GM23338 (cell line): ENCODE results near the gene FYCO1. TPM values are rescaled to one million over a fixed set of nuclear protein-coding genes. Genes with fewer than 3 reads are reported as not detected.

Experiments
- ATAC-seq: fragments of 200-7000 bp; cut with Tn5 transposase; 3 replicates; pipeline ENCODE4 v1.9.1; 2020
- DNase-seq: peaks from one replicate; pipeline ENCODE4 v3.0.0-alpha.2; 2015; ENCODE audit warnings: low spot score
- H2AFZ ChIP-seq: fragments of 200-600 bp; sonication (generic); 2 replicates; pipeline ENCODE4 v1.8.0; 2016; ENCODE audit warnings: antibody characterized with exemption, mild to moderate bottlenecking, moderate library complexity
- H3F3A ChIP-seq: fragments of 200-600 bp; sonication (generic); replicated peaks from 2 replicates; pipeline ENCODE4 v1.8.0; 2017; ENCODE audit warnings: antibody characterized with exemption, mixed run types, low read depth
- H3K27ac ChIP-seq: fragments of 200-600 bp; sonication (generic); 2 replicates; pipeline ENCODE4 v1.6.1; 2016; ENCODE audit warnings: low read depth
- H3K27me3 ChIP-seq: fragments of 200-600 bp; sonication (generic); 2 replicates; pipeline ENCODE4 v1.8.0; 2016; ENCODE audit warnings: mild to moderate bottlenecking, mixed run types, moderate library complexity; ENCODE audit not compliant: insufficient read depth
- H3K36me3 ChIP-seq: fragments of 200-600 bp; sonication (generic); 2 replicates; pipeline ENCODE4 v1.8.0; 2016; ENCODE audit warnings: mild to moderate bottlenecking; ENCODE audit not compliant: insufficient read depth
- H3K4me1 ChIP-seq: fragments of 200-600 bp; sonication (generic); 2 replicates; pipeline ENCODE4 v1.8.0; 2016; ENCODE audit warnings: mild to moderate bottlenecking, moderate library complexity; ENCODE audit not compliant: insufficient read depth
- H3K4me2 ChIP-seq: fragments of 200-600 bp; sonication (generic); 2 replicates; pipeline ENCODE4 v1.7.1; 2017; ENCODE audit warnings: mixed run types
- H3K4me3 ChIP-seq: fragments of 200-600 bp; sonication (generic); 2 replicates; pipeline ENCODE4 v1.6.1; 2016; ENCODE audit warnings: mixed run types
- H3K79me2 ChIP-seq: fragments of 200-600 bp; sonication (generic); replicated peaks from 2 replicates; pipeline ENCODE4 v1.8.0; 2017; ENCODE audit warnings: mild to moderate bottlenecking; ENCODE audit not compliant: insufficient read depth
- H3K9me2 ChIP-seq: fragments of 200-600 bp; sonication (generic); 2 replicates; pipeline ENCODE4 v1.8.0; 2017; ENCODE audit not compliant: insufficient read depth
- H4K20me1 ChIP-seq: fragments of 200-600 bp; sonication (generic); replicated peaks from 2 replicates; pipeline ENCODE4 v1.8.0; 2017; ENCODE audit warnings: mild to moderate bottlenecking; ENCODE audit not compliant: insufficient read depth
- H3K27ac Mint-ChIP-seq: 2 replicates; pipeline ENCODE4 v1.8.0; 2020; ENCODE audit warnings: inconsistent platforms, mild to moderate bottlenecking, moderate library complexity, mixed read lengths
- H3K27me3 Mint-ChIP-seq: 3 replicates; pipeline ENCODE4 v1.8.0; 2022; ENCODE audit warnings: low read depth, mild to moderate bottlenecking, moderate library complexity, mixed read lengths, inconsistent platforms; ENCODE audit not compliant: insufficient read depth, poor library complexity
- H3K36me3 Mint-ChIP-seq: 3 replicates; pipeline ENCODE4 v1.8.0; 2021; ENCODE audit warnings: low read depth, mild to moderate bottlenecking, inconsistent platforms, moderate library complexity, mixed read lengths
- H3K4me1 Mint-ChIP-seq: 3 replicates; pipeline ENCODE4 v1.8.0; 2020; ENCODE audit warnings: mild to moderate bottlenecking, inconsistent platforms, mixed read lengths
- H3K4me3 Mint-ChIP-seq: 3 replicates; pipeline ENCODE4 v1.8.0; 2021; ENCODE audit warnings: moderate library complexity, mild to moderate bottlenecking, inconsistent platforms, mixed read lengths
- H3K9me3 Mint-ChIP-seq: 3 replicates; pipeline ENCODE4 v1.8.0; 2020; ENCODE audit warnings: moderate library complexity, mild to moderate bottlenecking, inconsistent platforms, mixed read lengths
- CREB1 ChIP-seq: fragments of 250-450 bp; sonication (Bioruptor Pico); IDR thresholded peaks from 2 replicates; pipeline ENCODE4 v1.5.0; 2020; ENCODE audit warnings: low read depth, mild to moderate bottlenecking, moderate library complexity
- EZH2 ChIP-seq: fragments of 200-600 bp; sonication (generic); IDR thresholded peaks from one replicate; pipeline ENCODE4 v1.8.0; 2017; ENCODE audit warnings: antibody characterized with exemption, mild to moderate bottlenecking, low read depth; ENCODE audit not compliant: unreplicated experiment
- EZH2phosphoT487 ChIP-seq: fragments of 200-600 bp; sonication (generic); IDR thresholded peaks from one replicate; pipeline ENCODE4 v1.8.1; 2018; ENCODE audit warnings: antibody characterized with exemption; ENCODE audit not compliant: unreplicated experiment
- JUNB ChIP-seq: IDR thresholded peaks from one replicate; pipeline ENCODE4 v1.6.1; 2016; ENCODE audit warnings: antibody characterized with exemption; ENCODE audit not compliant: unreplicated experiment
- NANOG ChIP-seq: IDR thresholded peaks from 2 replicates; pipeline ENCODE4 v1.6.1; 2016; ENCODE audit warnings: antibody characterized with exemption, borderline replicate concordance
- POLR2AphosphoS5 ChIP-seq: IDR thresholded peaks from 2 replicates; pipeline ENCODE4 v1.6.1; 2016; ENCODE audit warnings: antibody characterized with exemption, low read depth
- STAT1 ChIP-seq: IDR thresholded peaks from one replicate; pipeline ENCODE4 v1.6.1; 2016; ENCODE audit warnings: antibody characterized with exemption; ENCODE audit not compliant: unreplicated experiment
- ZNF114 ChIP-seq: fragments of 250-450 bp; sonication (Bioruptor Pico); IDR thresholded peaks from 2 replicates; pipeline ENCODE4 v1.5.0; 2020; ENCODE audit warnings: mild to moderate bottlenecking, moderate library complexity
- ZNF331 ChIP-seq: fragments of 250-450 bp; sonication (Bioruptor Pico); IDR thresholded peaks from 2 replicates; pipeline ENCODE4 v1.5.0; 2020; ENCODE audit warnings: low read depth, mild to moderate bottlenecking, moderate library complexity
- polyA plus RNA-seq: library from polyadenylated mRNA; unstranded; fragments of >200 nt; fragmentation: Nextera tagmentation; extraction: Ambion mirVana; gene quantifications from 2 replicates; pipeline ENCODE4 v1.2.1, GENCODE V29; 2016
- total RNA-seq: library from RNA; depleted of rRNA; stranded (reverse); fragments of >200 nt; shearing (Covaris generic); gene quantifications from 2 replicates; pipeline ENCODE4 v1.2.3, GENCODE V29; 2014
- TF ChIP-seq, protein P1 (sequence below): IDR thresholded peaks from one replicate; pipeline ENCODE4 v1.6.1; 2018; ENCODE audit warnings: antibody characterized with exemption; ENCODE audit not compliant: unreplicated experiment
- TF ChIP-seq, protein P2 (sequence below), 2 experiments: fragments of 200-600 bp in 1 of 2; sonication (generic) in 1 of 2; conservative IDR thresholded peaks; 2 replicates each; pipeline versions ENCODE4 v1.5.1 to v1.6.1; 2016 to 2017; ENCODE audit warnings: antibody characterized with exemption in 2 of 2, low read depth in 2 of 2, mild to moderate bottlenecking in 2 of 2, moderate library complexity in 1 of 2
- TF ChIP-seq, protein P3 (sequence below): IDR thresholded peaks from 2 replicates; pipeline ENCODE4 v1.6.1; 2016; ENCODE audit warnings: antibody characterized with exemption
- TF ChIP-seq, protein P4 (sequence below): fragments of 250-450 bp; sonication (Bioruptor Pico); IDR thresholded peaks from 2 replicates; pipeline ENCODE4 v1.5.0; 2020; ENCODE audit warnings: mild to moderate bottlenecking, moderate library complexity

FYCO1 gene
- total and polyA plus RNA-seq, 2 experiments from 2014 or later, result 4.5 to 17.2 TPM

DNA sequence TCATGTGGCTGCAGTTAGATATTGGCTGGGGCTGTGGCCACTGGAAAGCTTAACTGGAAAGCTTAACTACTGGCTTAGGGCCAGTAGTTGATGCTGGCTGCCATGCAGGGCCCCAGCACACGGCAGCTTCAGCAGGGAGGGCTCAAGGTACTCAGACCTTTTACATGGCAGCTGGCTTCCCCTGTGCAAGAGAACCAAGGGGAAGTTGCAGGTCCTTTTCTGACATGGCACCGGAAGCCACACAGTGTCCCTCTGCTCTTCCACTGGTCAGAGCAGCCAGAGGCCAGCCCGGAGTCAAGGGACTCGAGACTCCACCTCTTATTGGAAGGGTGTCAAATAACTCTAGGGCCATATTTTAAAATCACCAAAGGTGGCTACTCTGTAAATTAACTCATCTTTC, 84.7 kb downstream of the FYCO1 start:
- no peaks in the 10 kb centered on the region for H3K9me2 ChIP-seq
- Mint-ChIP-seq H3K36me3 (no peaks in the 10 kb centered on the region), H3K4me3 (no peak overlapping the region), H3K27me3 (peaks cover 15% of the 10 kb centered on the region), H3K9me3 (no peaks in the 10 kb centered on the region), H3K27ac (no peak overlapping the region), H3K4me1 (peaks cover 7% of the 10 kb centered on the region; the same call in 2 of the 3 replicates)
- H3F3A ChIP-seq, result no peaks in the 10 kb centered on the region
- H4K20me1 ChIP-seq, result no peaks in the 10 kb centered on the region
- H2AFZ ChIP-seq, result no peak overlapping the region
- no peak overlapping the region for H3K27ac ChIP-seq
- H3K79me2 ChIP-seq, result no peaks in the 10 kb centered on the region
- H3K4me2 ChIP-seq, result no peak overlapping the region
- TF ChIP-seq, protein P1, sequence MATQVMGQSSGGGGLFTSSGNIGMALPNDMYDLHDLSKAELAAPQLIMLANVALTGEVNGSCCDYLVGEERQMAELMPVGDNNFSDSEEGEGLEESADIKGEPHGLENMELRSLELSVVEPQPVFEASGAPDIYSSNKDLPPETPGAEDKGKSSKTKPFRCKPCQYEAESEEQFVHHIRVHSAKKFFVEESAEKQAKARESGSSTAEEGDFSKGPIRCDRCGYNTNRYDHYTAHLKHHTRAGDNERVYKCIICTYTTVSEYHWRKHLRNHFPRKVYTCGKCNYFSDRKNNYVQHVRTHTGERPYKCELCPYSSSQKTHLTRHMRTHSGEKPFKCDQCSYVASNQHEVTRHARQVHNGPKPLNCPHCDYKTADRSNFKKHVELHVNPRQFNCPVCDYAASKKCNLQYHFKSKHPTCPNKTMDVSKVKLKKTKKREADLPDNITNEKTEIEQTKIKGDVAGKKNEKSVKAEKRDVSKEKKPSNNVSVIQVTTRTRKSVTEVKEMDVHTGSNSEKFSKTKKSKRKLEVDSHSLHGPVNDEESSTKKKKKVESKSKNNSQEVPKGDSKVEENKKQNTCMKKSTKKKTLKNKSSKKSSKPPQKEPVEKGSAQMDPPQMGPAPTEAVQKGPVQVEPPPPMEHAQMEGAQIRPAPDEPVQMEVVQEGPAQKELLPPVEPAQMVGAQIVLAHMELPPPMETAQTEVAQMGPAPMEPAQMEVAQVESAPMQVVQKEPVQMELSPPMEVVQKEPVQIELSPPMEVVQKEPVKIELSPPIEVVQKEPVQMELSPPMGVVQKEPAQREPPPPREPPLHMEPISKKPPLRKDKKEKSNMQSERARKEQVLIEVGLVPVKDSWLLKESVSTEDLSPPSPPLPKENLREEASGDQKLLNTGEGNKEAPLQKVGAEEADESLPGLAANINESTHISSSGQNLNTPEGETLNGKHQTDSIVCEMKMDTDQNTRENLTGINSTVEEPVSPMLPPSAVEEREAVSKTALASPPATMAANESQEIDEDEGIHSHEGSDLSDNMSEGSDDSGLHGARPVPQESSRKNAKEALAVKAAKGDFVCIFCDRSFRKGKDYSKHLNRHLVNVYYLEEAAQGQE, result no peak
- TF ChIP-seq, protein P2, sequence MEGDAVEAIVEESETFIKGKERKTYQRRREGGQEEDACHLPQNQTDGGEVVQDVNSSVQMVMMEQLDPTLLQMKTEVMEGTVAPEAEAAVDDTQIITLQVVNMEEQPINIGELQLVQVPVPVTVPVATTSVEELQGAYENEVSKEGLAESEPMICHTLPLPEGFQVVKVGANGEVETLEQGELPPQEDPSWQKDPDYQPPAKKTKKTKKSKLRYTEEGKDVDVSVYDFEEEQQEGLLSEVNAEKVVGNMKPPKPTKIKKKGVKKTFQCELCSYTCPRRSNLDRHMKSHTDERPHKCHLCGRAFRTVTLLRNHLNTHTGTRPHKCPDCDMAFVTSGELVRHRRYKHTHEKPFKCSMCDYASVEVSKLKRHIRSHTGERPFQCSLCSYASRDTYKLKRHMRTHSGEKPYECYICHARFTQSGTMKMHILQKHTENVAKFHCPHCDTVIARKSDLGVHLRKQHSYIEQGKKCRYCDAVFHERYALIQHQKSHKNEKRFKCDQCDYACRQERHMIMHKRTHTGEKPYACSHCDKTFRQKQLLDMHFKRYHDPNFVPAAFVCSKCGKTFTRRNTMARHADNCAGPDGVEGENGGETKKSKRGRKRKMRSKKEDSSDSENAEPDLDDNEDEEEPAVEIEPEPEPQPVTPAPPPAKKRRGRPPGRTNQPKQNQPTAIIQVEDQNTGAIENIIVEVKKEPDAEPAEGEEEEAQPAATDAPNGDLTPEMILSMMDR (conservative IDR thresholded peaks at IDR 0.05; ENCODE audit: low read depth in 2 of 2), result no peak
- TF ChIP-seq CREB1 (CRISPR knock-in tag), result no peak
- no peak for TF ChIP-seq POLR2AphosphoS5
- TF ChIP-seq EZH2phosphoT487, result no peak
- no peak for TF ChIP-seq NANOG
- no peak for TF ChIP-seq ZNF331 (CRISPR knock-in tag)
- TF ChIP-seq, protein P3, sequence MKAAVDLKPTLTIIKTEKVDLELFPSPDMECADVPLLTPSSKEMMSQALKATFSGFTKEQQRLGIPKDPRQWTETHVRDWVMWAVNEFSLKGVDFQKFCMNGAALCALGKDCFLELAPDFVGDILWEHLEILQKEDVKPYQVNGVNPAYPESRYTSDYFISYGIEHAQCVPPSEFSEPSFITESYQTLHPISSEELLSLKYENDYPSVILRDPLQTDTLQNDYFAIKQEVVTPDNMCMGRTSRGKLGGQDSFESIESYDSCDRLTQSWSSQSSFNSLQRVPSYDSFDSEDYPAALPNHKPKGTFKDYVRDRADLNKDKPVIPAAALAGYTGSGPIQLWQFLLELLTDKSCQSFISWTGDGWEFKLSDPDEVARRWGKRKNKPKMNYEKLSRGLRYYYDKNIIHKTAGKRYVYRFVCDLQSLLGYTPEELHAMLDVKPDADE, result no peak
- TF ChIP-seq ZNF114 (CRISPR knock-in tag), result no peak
- TF ChIP-seq JUNB, result no peak
- TF ChIP-seq STAT1, result no peak
- no peak for TF ChIP-seq EZH2
- TF ChIP-seq, protein P4, sequence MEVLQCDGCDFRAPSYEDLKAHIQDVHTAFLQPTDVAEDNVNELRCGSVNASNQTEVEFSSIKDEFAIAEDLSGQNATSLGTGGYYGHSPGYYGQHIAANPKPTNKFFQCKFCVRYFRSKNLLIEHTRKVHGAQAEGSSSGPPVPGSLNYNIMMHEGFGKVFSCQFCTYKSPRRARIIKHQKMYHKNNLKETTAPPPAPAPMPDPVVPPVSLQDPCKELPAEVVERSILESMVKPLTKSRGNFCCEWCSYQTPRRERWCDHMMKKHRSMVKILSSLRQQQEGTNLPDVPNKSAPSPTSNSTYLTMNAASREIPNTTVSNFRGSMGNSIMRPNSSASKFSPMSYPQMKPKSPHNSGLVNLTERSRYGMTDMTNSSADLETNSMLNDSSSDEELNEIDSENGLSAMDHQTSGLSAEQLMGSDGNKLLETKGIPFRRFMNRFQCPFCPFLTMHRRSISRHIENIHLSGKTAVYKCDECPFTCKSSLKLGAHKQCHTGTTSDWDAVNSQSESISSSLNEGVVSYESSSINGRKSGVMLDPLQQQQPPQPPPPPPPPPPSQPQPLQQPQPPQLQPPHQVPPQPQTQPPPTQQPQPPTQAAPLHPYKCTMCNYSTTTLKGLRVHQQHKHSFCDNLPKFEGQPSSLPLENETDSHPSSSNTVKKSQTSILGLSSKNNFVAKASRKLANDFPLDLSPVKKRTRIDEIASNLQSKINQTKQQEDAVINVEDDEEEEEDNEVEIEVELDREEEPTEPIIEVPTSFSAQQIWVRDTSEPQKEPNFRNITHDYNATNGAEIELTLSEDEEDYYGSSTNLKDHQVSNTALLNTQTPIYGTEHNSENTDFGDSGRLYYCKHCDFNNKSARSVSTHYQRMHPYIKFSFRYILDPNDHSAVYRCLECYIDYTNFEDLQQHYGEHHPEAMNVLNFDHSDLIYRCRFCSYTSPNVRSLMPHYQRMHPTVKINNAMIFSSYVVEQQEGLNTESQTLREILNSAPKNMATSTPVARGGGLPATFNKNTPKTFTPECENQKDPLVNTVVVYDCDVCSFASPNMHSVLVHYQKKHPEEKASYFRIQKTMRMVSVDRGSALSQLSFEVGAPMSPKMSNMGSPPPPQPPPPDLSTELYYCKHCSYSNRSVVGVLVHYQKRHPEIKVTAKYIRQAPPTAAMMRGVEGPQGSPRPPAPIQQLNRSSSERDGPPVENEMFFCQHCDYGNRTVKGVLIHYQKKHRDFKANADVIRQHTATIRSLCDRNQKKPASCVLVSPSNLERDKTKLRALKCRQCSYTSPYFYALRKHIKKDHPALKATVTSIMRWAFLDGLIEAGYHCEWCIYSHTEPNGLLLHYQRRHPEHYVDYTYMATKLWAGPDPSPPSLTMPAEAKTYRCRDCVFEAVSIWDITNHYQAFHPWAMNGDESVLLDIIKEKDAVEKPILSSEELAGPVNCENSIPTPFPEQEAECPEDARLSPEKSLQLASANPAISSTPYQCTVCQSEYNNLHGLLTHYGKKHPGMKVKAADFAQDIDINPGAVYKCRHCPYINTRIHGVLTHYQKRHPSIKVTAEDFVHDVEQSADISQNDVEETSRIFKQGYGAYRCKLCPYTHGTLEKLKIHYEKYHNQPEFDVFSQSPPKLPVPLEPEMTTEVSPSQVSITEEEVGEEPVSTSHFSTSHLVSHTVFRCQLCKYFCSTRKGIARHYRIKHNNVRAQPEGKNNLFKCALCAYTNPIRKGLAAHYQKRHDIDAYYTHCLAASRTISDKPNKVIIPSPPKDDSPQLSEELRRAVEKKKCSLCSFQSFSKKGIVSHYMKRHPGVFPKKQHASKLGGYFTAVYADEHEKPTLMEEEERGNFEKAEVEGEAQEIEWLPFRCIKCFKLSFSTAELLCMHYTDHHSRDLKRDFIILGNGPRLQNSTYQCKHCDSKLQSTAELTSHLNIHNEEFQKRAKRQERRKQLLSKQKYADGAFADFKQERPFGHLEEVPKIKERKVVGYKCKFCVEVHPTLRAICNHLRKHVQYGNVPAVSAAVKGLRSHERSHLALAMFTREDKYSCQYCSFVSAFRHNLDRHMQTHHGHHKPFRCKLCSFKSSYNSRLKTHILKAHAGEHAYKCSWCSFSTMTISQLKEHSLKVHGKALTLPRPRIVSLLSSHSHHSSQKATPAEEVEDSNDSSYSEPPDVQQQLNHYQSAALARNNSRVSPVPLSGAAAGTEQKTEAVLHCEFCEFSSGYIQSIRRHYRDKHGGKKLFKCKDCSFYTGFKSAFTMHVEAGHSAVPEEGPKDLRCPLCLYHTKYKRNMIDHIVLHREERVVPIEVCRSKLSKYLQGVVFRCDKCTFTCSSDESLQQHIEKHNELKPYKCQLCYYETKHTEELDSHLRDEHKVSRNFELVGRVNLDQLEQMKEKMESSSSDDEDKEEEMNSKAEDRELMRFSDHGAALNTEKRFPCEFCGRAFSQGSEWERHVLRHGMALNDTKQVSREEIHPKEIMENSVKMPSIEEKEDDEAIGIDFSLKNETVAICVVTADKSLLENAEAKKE, result no peak
- H3K4me3 ChIP-seq, result no peak overlapping the region
- no peaks in the 10 kb centered on the region for H3K36me3 ChIP-seq
- no peaks in the 10 kb centered on the region for H3K27me3 ChIP-seq
- H3K4me1 ChIP-seq, result no peaks in the 10 kb centered on the region
- ATAC-seq (no peak), DNase-seq (no peak)
